Liver (tissue), 9 donors: Measurements from ENCODE around the gene CDKN2AIPNL. TPM values are rescaled to one million over a fixed set of nuclear protein-coding genes. Genes with fewer than 3 reads are reported as not detected.
A peak's percentile ranks its signal among the peaks of the same experiment; 100 is the strongest.

Experiments used
- DNase-seq: peaks from one replicate; pipeline ENCODE4 v3.0.0-alpha.2; 2017; ENCODE audit warnings: low spot score
- H3K27ac ChIP-seq, 2 donors: one replicate each; pipeline ENCODE4 v1.7.0; 2013; ENCODE audit warnings: inconsistent platforms in 2 of 2, low read length in 2 of 2, control low read depth in 1 of 2, low read depth in 1 of 2, mild to moderate bottlenecking in 1 of 2
- H3K27me3 ChIP-seq, 4 donors: one replicate each; pipeline versions ENCODE4 v1.6.1 to v1.7.0; 2013; ENCODE audit warnings: low read length in 3 of 4, inconsistent platforms in 1 of 4, mild to moderate bottlenecking in 1 of 4, moderate library complexity in 1 of 4; ENCODE audit not compliant: control insufficient read depth in 4 of 4, insufficient read depth in 4 of 4
- H3K36me3 ChIP-seq, 4 donors: one replicate each; pipeline versions ENCODE4 v1.6.1 to v1.7.0; 2013; ENCODE audit warnings: low read length in 3 of 4, mild to moderate bottlenecking in 3 of 4, low read depth in 1 of 4, moderate library complexity in 1 of 4; ENCODE audit not compliant: control insufficient read depth in 4 of 4, insufficient read depth in 3 of 4
- H3K4me1 ChIP-seq, 4 donors: one replicate each; pipeline versions ENCODE4 v1.6.1 to v1.7.0; 2013; ENCODE audit warnings: low read length in 3 of 4, mild to moderate bottlenecking in 3 of 4, moderate library complexity in 1 of 4; ENCODE audit not compliant: control insufficient read depth in 4 of 4, insufficient read depth in 4 of 4
- H3K4me3 ChIP-seq, 3 donors: one replicate each; pipeline versions ENCODE4 v1.6.1 to v1.7.0; 2013; ENCODE audit warnings: low read length in 3 of 3, control low read depth in 1 of 3, low read depth in 1 of 3, mild to moderate bottlenecking in 1 of 3
- H3K9ac ChIP-seq, 2 donors: one replicate each; pipeline ENCODE4 v1.7.0; 2013; ENCODE audit warnings: low read length in 2 of 2, mild to moderate bottlenecking in 2 of 2, moderate library complexity in 2 of 2, control low read depth in 1 of 2, low read depth in 1 of 2
- H3K9me3 ChIP-seq, 4 donors: one replicate each; pipeline versions ENCODE4 v1.6.1 to v1.7.0; 2013; ENCODE audit warnings: low read length in 3 of 4; ENCODE audit not compliant: control insufficient read depth in 4 of 4
- CTCF ChIP-seq: fragments of 150-350 bp; IDR thresholded peaks from 2 replicates; pipeline ENCODE4 v1.5.1; 2017; ENCODE audit warnings: improper control_type of control experiment, low read depth, low read length; ENCODE audit not compliant: missing input control
- EGR1 ChIP-seq, 2 donors: IDR thresholded peaks; 2 replicates each; pipeline ENCODE4 v1.6.1; 2016 to 2018; ENCODE audit warnings: antibody characterized with exemption in 2 of 2, low read depth in 2 of 2
- FOXA1 ChIP-seq: IDR thresholded peaks from 2 replicates; pipeline ENCODE4 v1.6.1; 2016; ENCODE audit warnings: antibody characterized with exemption
- FOXA2 ChIP-seq: IDR thresholded peaks from 2 replicates; pipeline ENCODE4 v1.6.1; 2016; ENCODE audit warnings: antibody characterized with exemption
- GABPA ChIP-seq, 2 donors: IDR thresholded peaks in 1 of 2; conservative IDR thresholded peaks in 1 of 2; 2 replicates each; pipeline ENCODE4 v1.6.1; 2016; ENCODE audit warnings: antibody characterized with exemption in 2 of 2, mild to moderate bottlenecking in 1 of 2, moderate library complexity in 1 of 2
- HNF4A ChIP-seq, 2 donors: conservative IDR thresholded peaks; 2 replicates each; pipeline ENCODE4 v1.6.1; 2016; ENCODE audit warnings: antibody characterized with exemption in 2 of 2, mild to moderate bottlenecking in 2 of 2
- HNF4G ChIP-seq: IDR thresholded peaks from 2 replicates; pipeline ENCODE4 v1.6.1; 2016; ENCODE audit warnings: antibody characterized with exemption
- JUND ChIP-seq, 2 donors: IDR thresholded peaks; 2 replicates each; pipeline ENCODE4 v1.6.1; 2016; ENCODE audit warnings: antibody characterized with exemption in 2 of 2
- NR2F2 ChIP-seq: IDR thresholded peaks from 2 replicates; pipeline ENCODE4 v1.6.1; 2016; ENCODE audit warnings: antibody characterized with exemption
- RAD21 ChIP-seq, 2 donors: IDR thresholded peaks; 2 replicates each; pipeline ENCODE4 v1.6.1; 2016; ENCODE audit warnings: antibody characterized with exemption in 2 of 2, mild to moderate bottlenecking in 2 of 2
- RXRA ChIP-seq, 2 donors: IDR thresholded peaks; 2 replicates each; pipeline ENCODE4 v1.6.1; 2017 to 2018; ENCODE audit warnings: antibody characterized with exemption in 2 of 2, mild to moderate bottlenecking in 1 of 2
- SP1 ChIP-seq: IDR thresholded peaks from 2 replicates; pipeline ENCODE4 v1.6.1; 2018; ENCODE audit warnings: antibody characterized with exemption, mild to moderate bottlenecking
- TAF1 ChIP-seq: conservative IDR thresholded peaks from 2 replicates; pipeline ENCODE4 v1.6.1; 2016; ENCODE audit warnings: antibody characterized with exemption, mild to moderate bottlenecking
- WGBS: extraction: QIAGEN DNeasy Blood & Tissue Kit; methylation state at CpG from one replicate; pipeline ENCODE4 v1.1.7; 2013; 5-methylcytosine and 5-hydroxymethylcytosine counted together
- polyA plus RNA-seq, 2 donors: library from polyadenylated mRNA; stranded (reverse) in 1 of 2; unstranded in 1 of 2; fragments of 200-250 nt in 1 of 2; fragments of >200 nt in 1 of 2; fragmentation: Nextera tagmentation in 1 of 2; extraction: Ambion mirVana in 1 of 2; gene quantifications; one replicate each; pipeline versions ENCODE4 v1.2.1 to v1.2.3, GENCODE V29; 2013 to 2015
- total RNA-seq, 2 donors: library from RNA; depleted of rRNA; stranded (reverse); fragments of >200 nt; gene quantifications; one replicate each; pipeline ENCODE4 v1.2.3, GENCODE V29; 2014
- TF ChIP-seq, protein P1 (sequence below): IDR thresholded peaks from 2 replicates; pipeline ENCODE4 v1.6.1; 2016; ENCODE audit warnings: antibody characterized with exemption
- TF ChIP-seq, protein P2 (sequence below): IDR thresholded peaks from 2 replicates; pipeline ENCODE4 v1.6.1; 2016; ENCODE audit warnings: antibody characterized with exemption
- donor health status: healthy.
- donor health status: healthy.
- donor health status: healthy.
- donor health status: healthy.
- donor health status: healthy.

CDKN2AIPNL gene
- total and polyA plus RNA-seq, 4 donors = 7.2 to 13.3 (median 9.3) TPM

DNA sequence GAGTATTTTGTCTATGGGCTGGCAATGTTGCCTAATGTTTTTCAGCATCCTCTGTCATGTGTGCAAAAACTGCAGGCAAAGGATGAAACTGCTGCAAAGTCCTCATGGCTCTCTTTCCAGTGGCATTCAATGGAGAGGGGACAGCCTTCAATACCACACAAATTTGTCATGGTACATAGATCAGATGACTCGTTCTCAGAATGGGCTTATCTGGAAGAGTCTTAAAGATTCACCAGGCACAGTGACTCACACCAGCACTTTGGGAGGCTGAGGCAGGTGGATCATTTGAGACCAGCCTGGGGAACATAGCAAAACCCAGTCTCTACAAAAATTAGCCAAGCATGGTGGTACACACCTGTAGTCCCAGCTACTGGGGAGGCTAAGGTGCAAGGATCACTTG, 5.3 kb downstream of the CDKN2AIPNL start:
- TF ChIP-seq CTCF = no peak
- TF ChIP-seq FOXA2 = no peak
- TF ChIP-seq FOXA1 = no peak
- TF ChIP-seq, protein P1, sequence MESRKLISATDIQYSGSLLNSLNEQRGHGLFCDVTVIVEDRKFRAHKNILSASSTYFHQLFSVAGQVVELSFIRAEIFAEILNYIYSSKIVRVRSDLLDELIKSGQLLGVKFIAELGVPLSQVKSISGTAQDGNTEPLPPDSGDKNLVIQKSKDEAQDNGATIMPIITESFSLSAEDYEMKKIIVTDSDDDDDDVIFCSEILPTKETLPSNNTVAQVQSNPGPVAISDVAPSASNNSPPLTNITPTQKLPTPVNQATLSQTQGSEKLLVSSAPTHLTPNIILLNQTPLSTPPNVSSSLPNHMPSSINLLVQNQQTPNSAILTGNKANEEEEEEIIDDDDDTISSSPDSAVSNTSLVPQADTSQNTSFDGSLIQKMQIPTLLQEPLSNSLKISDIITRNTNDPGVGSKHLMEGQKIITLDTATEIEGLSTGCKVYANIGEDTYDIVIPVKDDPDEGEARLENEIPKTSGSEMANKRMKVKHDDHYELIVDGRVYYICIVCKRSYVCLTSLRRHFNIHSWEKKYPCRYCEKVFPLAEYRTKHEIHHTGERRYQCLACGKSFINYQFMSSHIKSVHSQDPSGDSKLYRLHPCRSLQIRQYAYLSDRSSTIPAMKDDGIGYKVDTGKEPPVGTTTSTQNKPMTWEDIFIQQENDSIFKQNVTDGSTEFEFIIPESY = no peak
- no peak for TF ChIP-seq JUND (IDR thresholded peaks at IDR 0.05)
- no peak for TF ChIP-seq SP1
- no peak for TF ChIP-seq NR2F2
- no peak for TF ChIP-seq RAD21 (IDR thresholded peaks at IDR 0.05)
- TF ChIP-seq RXRA (IDR thresholded peaks at IDR 0.05) = no peak
- no peak for TF ChIP-seq GABPA (IDR thresholded peaks at IDR 0.05 in 1 of 2, conservative IDR thresholded peaks at IDR 0.05 in 1 of 2)
- Histone ChIP-seq H3K4me3 (no peak overlapping the region), H3K27me3 (no peaks in the 10 kb centered on the region), H3K9me3 (no peaks in the 10 kb centered on the region), H3K9ac (no peak overlapping the region), H3K36me3 (peaks cover 0 to 12% (median under 1%) of the 10 kb centered on the region in 4 donors), H3K4me1 (peaks cover 2 to 17% (median 13%) of the 10 kb centered on the region in 4 donors), H3K27ac (no peak overlapping the region)
- DNase-seq = no peak
- WGBS = 87% methylated on average over 1 of the region's 1 CpG

GRCh38 chr5:134403951-134404350, 7.7 kb downstream of the CDKN2AIPNL start:
- Histone ChIP-seq H3K4me1 (peaks cover 0 to 5% (median 3%) of the 10 kb centered on the region in 4 donors), H3K4me3 (no peak overlapping the region), H3K27me3 (no peaks in the 10 kb centered on the region), H3K9ac (no peak overlapping the region), H3K27ac (no peak overlapping the region), H3K36me3 (peaks cover 0 to 12% (median under 1%) of the 10 kb centered on the region in 4 donors), H3K9me3 (no peaks in the 10 kb centered on the region)
- no peak for DNase-seq
- WGBS = 97% methylated on average over 5 of the region's 5 CpGs
- TF ChIP-seq RAD21 (IDR thresholded peaks at IDR 0.05) (no peak), GABPA (IDR thresholded peaks at IDR 0.05 in 1 of 2, conservative IDR thresholded peaks at IDR 0.05 in 1 of 2) (no peak), TAF1 (no peak), HNF4A (conservative IDR thresholded peaks at IDR 0.05) (no peak)

DNA sequence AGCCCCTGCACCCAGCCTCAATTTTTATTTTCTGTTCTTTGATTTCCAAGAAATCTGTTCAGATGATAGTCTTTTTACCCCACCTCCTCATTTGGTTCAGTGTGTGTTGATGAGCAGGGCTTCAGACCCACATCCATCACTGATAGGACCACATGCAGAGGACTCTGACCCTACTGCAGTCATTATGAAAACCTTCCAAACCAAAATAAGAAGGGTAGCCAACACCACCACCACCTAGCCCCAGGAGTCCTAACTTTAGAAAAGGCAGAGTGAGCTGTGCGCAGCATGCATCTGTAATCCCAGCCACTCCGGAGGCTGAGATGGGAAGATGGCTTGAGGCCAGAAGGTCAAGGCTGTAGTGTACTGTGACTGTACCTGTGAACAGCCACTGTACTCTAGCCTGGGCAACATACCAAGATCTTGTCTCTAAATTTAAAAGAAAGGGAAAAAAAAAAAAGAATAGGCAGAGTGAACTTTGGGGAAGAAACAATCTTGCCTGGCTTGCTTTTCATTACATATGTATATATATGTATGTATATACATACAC, 13.0 kb downstream of the CDKN2AIPNL start:
- no peak overlapping the region for H3K27ac ChIP-seq
- no peak for DNase-seq
- TF ChIP-seq RAD21 (IDR thresholded peaks at IDR 0.05) = peak in 1 of 2 donors; percentile 25
- no peak for TF ChIP-seq FOXA1
- peak; percentile 26 for TF ChIP-seq NR2F2
- TF ChIP-seq, protein P2, sequence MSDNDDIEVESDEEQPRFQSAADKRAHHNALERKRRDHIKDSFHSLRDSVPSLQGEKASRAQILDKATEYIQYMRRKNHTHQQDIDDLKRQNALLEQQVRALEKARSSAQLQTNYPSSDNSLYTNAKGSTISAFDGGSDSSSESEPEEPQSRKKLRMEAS = no peak
- TF ChIP-seq, protein P1 = no peak
- TF ChIP-seq CTCF = no peak
- TF ChIP-seq JUND (IDR thresholded peaks at IDR 0.05) = no peak
- TF ChIP-seq FOXA2 = no peak
- no peak for TF ChIP-seq EGR1 (IDR thresholded peaks at IDR 0.05; ENCODE audit: low read depth in 2 of 2)
- peak; percentile 51 to 61 for TF ChIP-seq HNF4A (conservative IDR thresholded peaks at IDR 0.05)
- no peak for TF ChIP-seq SP1
- peak; percentile 5 to 28 for TF ChIP-seq RXRA (IDR thresholded peaks at IDR 0.05)
- TF ChIP-seq HNF4G = no peak

More for the DNA sequence above, 13.0 kb downstream of the CDKN2AIPNL start:
- Histone ChIP-seq H3K9ac (no peak overlapping the region), H3K4me3 (no peak overlapping the region), H3K27me3 (no peaks in the 10 kb centered on the region), H3K36me3 (peaks cover 7 to 28% (median 19%) of the 10 kb centered on the region in 4 donors), H3K9me3 (no peaks in the 10 kb centered on the region), H3K4me1 (peaks cover 0 to 14% (median 7%) of the 10 kb centered on the region in 4 donors)
- whole genome bisulfite sequencing = 38% methylated on average over 2 of the region's 2 CpGs
